Small intestine (tissue), 16 donors: ENCODE results near the gene EGFR. TPM values are rescaled to one million over a fixed set of nuclear protein-coding genes. Genes with fewer than 3 reads are reported as not detected.

ENCODE experiments used
- DNase-seq, 2 donors: peaks; one replicate each; pipeline versions ENCODE4 v3.0.0 to v3.0.0-alpha.2; 2013
- FAIRE-seq: peaks from 2 replicates; lab custom pipeline; 2012; peaks lifted over from hg19 to GRCh38; lab: Jason Lieb, UNC
- H3K27ac ChIP-seq, 3 donors: one replicate each; pipeline ENCODE4 v1.5.1; 2013; ENCODE audit warnings: low read length in 2 of 3, mild to moderate bottlenecking in 2 of 3, control low read depth in 1 of 3, inconsistent platforms in 1 of 3, low read depth in 1 of 3, moderate library complexity in 1 of 3
- H3K27me3 ChIP-seq, 3 donors: one replicate each; pipeline ENCODE4 v1.6.1; 2013; ENCODE audit warnings: low read length in 3 of 3, inconsistent platforms in 1 of 3; ENCODE audit not compliant: control insufficient read depth in 3 of 3, insufficient read depth in 3 of 3
- H3K36me3 ChIP-seq, 3 donors: one replicate each; pipeline ENCODE4 v1.6.1; 2013; ENCODE audit warnings: low read length in 3 of 3, inconsistent platforms in 1 of 3, low read depth in 1 of 3, mild to moderate bottlenecking in 1 of 3, moderate library complexity in 1 of 3; ENCODE audit not compliant: control insufficient read depth in 3 of 3, insufficient read depth in 2 of 3
- H3K4me1 ChIP-seq, 3 donors: one replicate each; pipeline ENCODE4 v1.6.1; 2013; ENCODE audit warnings: low read length in 2 of 3, inconsistent platforms in 1 of 3, low read depth in 1 of 3, mild to moderate bottlenecking in 1 of 3, moderate library complexity in 1 of 3; ENCODE audit not compliant: control insufficient read depth in 3 of 3, insufficient read depth in 2 of 3
- H3K4me3 ChIP-seq, 3 donors: one replicate each; pipeline ENCODE4 v1.5.1; 2013; ENCODE audit warnings: low read length in 3 of 3, control low read depth in 1 of 3, inconsistent platforms in 1 of 3, low read depth in 1 of 3, mild to moderate bottlenecking in 1 of 3, moderate library complexity in 1 of 3
- H3K9me3 ChIP-seq, 2 donors: one replicate each; pipeline ENCODE4 v1.6.1; 2013; ENCODE audit warnings: low read depth in 1 of 2, low read length in 1 of 2; ENCODE audit not compliant: control insufficient read depth in 2 of 2, insufficient read depth in 1 of 2
- WGBS, 3 donors: extraction: QIAGEN DNeasy Blood & Tissue Kit; methylation state at CpG; one replicate each; pipeline ENCODE4 v1.1.7; 2013; 5-methylcytosine and 5-hydroxymethylcytosine counted together
- long read RNA-seq, 10 donors: transcript quantifications; one replicate each; lab custom pipeline, GENCODE V29; 2026
- polyA plus RNA-seq, 4 donors: library from polyadenylated mRNA; stranded (reverse) in 3 of 4; unstranded in 1 of 4; fragments of 200-250 nt in 3 of 4; fragments of 120-200 nt in 1 of 4; gene quantifications; one replicate each; pipeline versions ENCODE4 v1.2.1 to v1.2.3, GENCODE V29; 2013
- donor health status: healthy with polysubstance abuse.
- donor health status: control.
- donor health status: control.
- donor health status: Bipolar disorder and iron deficiency.
- donor health status: healthy.

Gene EGFR
- 10 to 100 TPM in 1 of 4 donors, 1 to 10 TPM in 3; 2.2 to 30.5 (median 6.0) TPM for polyA plus RNA-seq
- long read RNA-seq, donor 1, full-length matches to known transcripts, result 6 of 12 reads
- long read RNA-seq, donor 1, partial matches to known transcripts, result 6 of 12 reads
- long read RNA-seq, donor 1, other reads (novel, unspliced or antisense), result 0 of 12 reads
- long read RNA-seq, donor 2, result 0 reads
- long read RNA-seq, donor 3, result 0 reads
- long read RNA-seq, donor 4, result 0 reads
- long read RNA-seq, donor 5, result 0 reads
- long read RNA-seq, donor 6, partial matches to known transcripts, result 5 of 5 reads
- long read RNA-seq, donor 6, other reads (novel, unspliced or antisense), result 0 of 5 reads
- long read RNA-seq, donor 7, full-length matches to known transcripts, result 1 of 1 reads
- long read RNA-seq, donor 7, partial matches to known transcripts, result 0 of 1 reads
- long read RNA-seq, donor 7, other reads (novel, unspliced or antisense), result 0 of 1 reads
- long read RNA-seq, donor 8, result 0 reads
- long read RNA-seq, donor 9, full-length matches to known transcripts, result 1 of 1 reads
- long read RNA-seq, donor 9, partial matches to known transcripts, result 0 of 1 reads
- long read RNA-seq, donor 9, other reads (novel, unspliced or antisense), result 0 of 1 reads
- long read RNA-seq, donor 10, result 0 reads

- Histone ChIP-seq H3K27me3 (peaks cover 0 to 4% (median 0%) of the 10 kb centered on the region in 3 donors), H3K4me1 (peaks cover 0 to 6% (median 5%) of the 10 kb centered on the region in 3 donors), H3K4me3 (peak within 1 kb of the TSS; percentile 63 to 78 (median 67)), H3K27ac (peak within 1 kb of the TSS; percentile 58 to 90 (median 78)), H3K9me3 (peaks cover 0 to 5% of the 10 kb centered on the region in 2 donors), H3K36me3 (peaks cover 0 to 8% (median 0%) of the 10 kb centered on the region in 3 donors)
- WGBS, 3 donors, result 5 to 8% (median 7%) methylated on average over 37 to 80 of the region's 80 CpGs
- FAIRE-seq, result no peak
- DNase-seq, result peak in 1 of 2 donors; percentile 74
Observed at GRCh38 chr7:55018361-55019190, at the start of gene EGFR. Gene EGFR (plus strand): TSS chr7:55019017. CDS start chr7:55019278, 261 bp downstream.

GRCh38 chr7:54969208-54969967 lies 49.4 kb upstream of the EGFR start:
- H3K4me1 ChIP-seq, result no peaks in the 10 kb centered on the region
- no peak overlapping the region for H3K4me3 ChIP-seq
- H3K27ac ChIP-seq, result no peak overlapping the region
- peaks cover 0 to 2% (median 0%) of the 10 kb centered on the region in 3 donors for H3K27me3 ChIP-seq
- no peaks in the 10 kb centered on the region for H3K36me3 ChIP-seq
- DNase-seq (no peak), FAIRE-seq (no peak)
- H3K9me3 ChIP-seq, result no peaks in the 10 kb centered on the region
- 85 to 89% (median 85%) methylated on average over 13 of the region's 13 CpGs for WGBS, 3 donors

- Histone ChIP-seq H3K9me3 (no peaks in the 10 kb centered on the region), H3K27ac (no peak overlapping the region), H3K27me3 (peaks cover 0 to 2% (median 0%) of the 10 kb centered on the region in 3 donors), H3K36me3 (no peaks in the 10 kb centered on the region), H3K4me3 (no peak overlapping the region), H3K4me1 (no peaks in the 10 kb centered on the region)
- peak; percentile 41 for FAIRE-seq
- DNase-seq, result no peak
- 73 to 92% (median 79%) methylated on average over 2 of the region's 2 CpGs for WGBS, 3 donors
Observed at GRCh38 chr7:54972733-54973294, 46.0 kb upstream of the EGFR start.

GRCh38 chr7:54978364-54979116 lies 40.3 kb upstream of the EGFR start:
- FAIRE-seq (no peak), DNase-seq (no peak)
- Histone ChIP-seq H3K4me1 (no peaks in the 10 kb centered on the region), H3K27me3 (no peaks in the 10 kb centered on the region), H3K9me3 (no peaks in the 10 kb centered on the region), H3K36me3 (no peaks in the 10 kb centered on the region), H3K27ac (no peak overlapping the region), H3K4me3 (no peak overlapping the region)
- 75 to 81% (median 79%) methylated on average over 9 of the region's 9 CpGs for WGBS, 3 donors

GRCh38 chr7:54980521-54980920 lies 38.3 kb upstream of the EGFR start:
- 90 to 93% (median 92%) methylated on average over 14 of the region's 14 CpGs for WGBS, 3 donors
- no peak overlapping the region for H3K27ac ChIP-seq
- H3K27me3 ChIP-seq, result no peaks in the 10 kb centered on the region
- FAIRE-seq (no peak), DNase-seq (no peak)
- H3K36me3 ChIP-seq, result no peaks in the 10 kb centered on the region
- no peak overlapping the region for H3K4me3 ChIP-seq
- no peaks in the 10 kb centered on the region for H3K4me1 ChIP-seq
- H3K9me3 ChIP-seq, result no peaks in the 10 kb centered on the region

- H3K27me3 ChIP-seq, result no peaks in the 10 kb centered on the region
- no peaks in the 10 kb centered on the region for H3K9me3 ChIP-seq
- WGBS, 3 donors, result 87 to 91% (median 91%) methylated on average over 11 of the region's 11 CpGs
- FAIRE-seq (no peak), DNase-seq (no peak)
- no peaks in the 10 kb centered on the region for H3K36me3 ChIP-seq
- H3K27ac ChIP-seq, result no peak overlapping the region
- H3K4me3 ChIP-seq, result no peak overlapping the region
- H3K4me1 ChIP-seq, result no peaks in the 10 kb centered on the region
Observed at GRCh38 chr7:54981913-54982312, 36.9 kb upstream of the EGFR start.
